Measurements from ENCODE around the gene PRPF39.

DNA sequence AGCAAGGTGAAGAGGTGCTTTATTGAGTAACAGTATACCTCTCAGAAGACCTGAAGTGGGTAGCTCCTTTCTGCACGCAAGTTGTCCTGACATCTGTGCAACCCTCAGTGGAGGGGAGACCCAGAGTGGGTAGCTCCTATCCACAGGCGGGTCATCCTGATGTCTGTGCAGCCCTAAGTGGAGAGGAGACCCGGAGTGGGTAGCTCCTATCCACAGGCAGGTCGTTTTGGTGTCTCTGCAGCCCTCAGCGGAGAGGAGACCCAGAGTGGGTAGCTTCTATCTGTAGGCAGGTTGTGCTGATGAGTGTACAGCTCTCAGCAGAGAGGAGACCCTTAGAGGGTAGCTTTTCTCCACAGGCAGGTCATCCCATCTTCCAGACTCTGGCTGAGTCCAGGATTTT lies 45.1 kb upstream of the PRPF39 start:
- TF ChIP-seq RXRA (CRISPR knock-in tag; IDR thresholded peaks at IDR 0.05) (no peak), NFATC3 (CRISPR knock-in tag; IDR thresholded peaks at IDR 0.05) (no peak), ZBTB21 (CRISPR knock-in tag; IDR thresholded peaks at IDR 0.05) (no peak), ZBTB7A (CRISPR knock-in tag; IDR thresholded peaks at IDR 0.05) (no peak), USF2 (IDR thresholded peaks at IDR 0.05; ENCODE audit: low read depth, low read length) (no peak), USF2 (CRISPR knock-in tag; IDR thresholded peaks at IDR 0.05; ENCODE audit: borderline replicate concordance) (no peak)
- TF ChIP-seq, protein P1, sequence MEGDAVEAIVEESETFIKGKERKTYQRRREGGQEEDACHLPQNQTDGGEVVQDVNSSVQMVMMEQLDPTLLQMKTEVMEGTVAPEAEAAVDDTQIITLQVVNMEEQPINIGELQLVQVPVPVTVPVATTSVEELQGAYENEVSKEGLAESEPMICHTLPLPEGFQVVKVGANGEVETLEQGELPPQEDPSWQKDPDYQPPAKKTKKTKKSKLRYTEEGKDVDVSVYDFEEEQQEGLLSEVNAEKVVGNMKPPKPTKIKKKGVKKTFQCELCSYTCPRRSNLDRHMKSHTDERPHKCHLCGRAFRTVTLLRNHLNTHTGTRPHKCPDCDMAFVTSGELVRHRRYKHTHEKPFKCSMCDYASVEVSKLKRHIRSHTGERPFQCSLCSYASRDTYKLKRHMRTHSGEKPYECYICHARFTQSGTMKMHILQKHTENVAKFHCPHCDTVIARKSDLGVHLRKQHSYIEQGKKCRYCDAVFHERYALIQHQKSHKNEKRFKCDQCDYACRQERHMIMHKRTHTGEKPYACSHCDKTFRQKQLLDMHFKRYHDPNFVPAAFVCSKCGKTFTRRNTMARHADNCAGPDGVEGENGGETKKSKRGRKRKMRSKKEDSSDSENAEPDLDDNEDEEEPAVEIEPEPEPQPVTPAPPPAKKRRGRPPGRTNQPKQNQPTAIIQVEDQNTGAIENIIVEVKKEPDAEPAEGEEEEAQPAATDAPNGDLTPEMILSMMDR (CRISPR knock-in tag; IDR thresholded peaks at IDR 0.05) = no peak

Measured in HepG2 (cell line).